K562 (cell line): ENCODE data around the gene IL23R. TPM values are rescaled to one million over a fixed set of nuclear protein-coding genes. Genes with fewer than 3 reads are reported as not detected.
A peak's percentile ranks its signal among the peaks of the same experiment; 100 is the strongest.

ENCODE experiments used
- ATAC-seq: fragments of 200-7000 bp; cut with Tn5 transposase; 3 replicates; pipeline ENCODE4 v1.9.1; 2020; ENCODE audit warnings: moderate library complexity
- BruUV-seq: library from RNA; stranded (reverse); fragments of 400-500 nt; replicated peaks from 2 replicates; lab custom pipeline; 2021; lab: Mats Ljungman, UMichigan
- CTCF ChIA-PET: fragments of 300-600 bp; formaldehyde crosslinking; extraction: SDS; loops from one replicate; lab custom pipeline; 2021; ENCODE audit warnings: low intra/inter-chr PET ratio; lab: Yijun Ruan, JAX
- POLR2A ChIA-PET: fragments of 300-600, 350-650 bp; sonication (Branson Sonifier 250); formaldehyde crosslinking; extraction: SDS; loops from one replicate; lab custom pipeline; 2021; ENCODE audit warnings: antibody characterized with exemption, inconsistent platforms; lab: Yijun Ruan, JAX
- DNase-seq, 4 experiments: peaks; one replicate each; pipeline versions ENCODE4 v3.0.0 to v3.0.0-alpha.2; 2011 to 2018; ENCODE audit warnings: low spot score in 3 of 4, mixed read lengths in 3 of 4; ENCODE audit errors: extremely low read depth in 1 of 4
- FAIRE-seq: peaks from 2 replicates; lab custom pipeline; 2011; peaks lifted over from hg19 to GRCh38; lab: Jason Lieb, UNC
- H2AFZ ChIP-seq: 2 replicates; pipeline ENCODE4 v1.6.0; 2011; ENCODE audit warnings: low read depth, low read length, control low read depth, inconsistent platforms
- H3K27ac ChIP-seq: fragments of 200-600 bp; 3 replicates; pipeline ENCODE4 v1.8.0; 2011; ENCODE audit warnings: low read depth, mild to moderate bottlenecking, control low read depth, inconsistent platforms, low read length, moderate library complexity, mixed read lengths; ENCODE audit errors: extremely low read depth
- H3K27me3 ChIP-seq, 2 experiments: fragments of 300-600 bp in 1 of 2; 2 replicates in 1 of 2; 3 replicates in 1 of 2; pipeline versions ENCODE4 v1.6.0 to v1.8.0; 2011; ENCODE audit warnings: inconsistent platforms in 2 of 2, low read length in 2 of 2, mild to moderate bottlenecking in 1 of 2, mixed read lengths in 1 of 2, moderate library complexity in 1 of 2; ENCODE audit not compliant: control insufficient read depth in 2 of 2, insufficient read depth in 2 of 2
- H3K36me3 ChIP-seq: fragments of 300-600 bp; 3 replicates; pipeline ENCODE4 v1.8.0; 2011; ENCODE audit warnings: mild to moderate bottlenecking, low read length, inconsistent platforms; ENCODE audit not compliant: control insufficient read depth, insufficient read depth
- H3K4me1 ChIP-seq, 2 experiments: fragments of 200-600 bp in 1 of 2; replicated peaks in 1 of 2; 2 replicates in 1 of 2; 3 replicates in 1 of 2; pipeline versions ENCODE4 v1.5.1 to v1.8.0; 2011; ENCODE audit warnings: inconsistent platforms in 2 of 2, low read length in 2 of 2, mild to moderate bottlenecking in 1 of 2, mixed read lengths in 1 of 2, moderate library complexity in 1 of 2; ENCODE audit not compliant: control insufficient read depth in 2 of 2, insufficient read depth in 2 of 2
- H3K4me2 ChIP-seq: 2 replicates; pipeline ENCODE4 v1.6.1; 2011; ENCODE audit warnings: low read length, control low read depth, inconsistent platforms, mixed read lengths; ENCODE audit not compliant: insufficient read depth
- H3K4me3 ChIP-seq: fragments of 200-600 bp; sonication (generic), shearing (Covaris generic); 2 replicates; pipeline ENCODE4 v1.5.1; 2016; ENCODE audit warnings: control low read depth, inconsistent platforms
- H3K79me2 ChIP-seq: fragments of 200-600 bp; 3 replicates; pipeline ENCODE4 v1.8.0; 2011; ENCODE audit warnings: low read length, inconsistent platforms; ENCODE audit not compliant: control insufficient read depth, insufficient read depth
- H3K9ac ChIP-seq, 2 experiments: 2 replicates each; pipeline versions ENCODE4 v1.6.0 to v1.6.1; 2011; ENCODE audit warnings: low read depth in 2 of 2, low read length in 2 of 2, control low read depth in 1 of 2, inconsistent platforms in 1 of 2, mild to moderate bottlenecking in 1 of 2, mixed read lengths in 1 of 2; ENCODE audit not compliant: insufficient read depth in 1 of 2
- H3K9me1 ChIP-seq: one replicate; pipeline ENCODE4 v1.6.0; 2011; ENCODE audit warnings: inconsistent platforms, mild to moderate bottlenecking, low read length, moderate library complexity; ENCODE audit not compliant: control insufficient read depth, insufficient read depth
- H3K9me3 ChIP-seq: replicated peaks from 2 replicates; pipeline ENCODE4 v1.5.1; 2011; ENCODE audit warnings: low read depth, low read length, inconsistent platforms; ENCODE audit not compliant: control insufficient read depth, insufficient read depth
- H4K20me1 ChIP-seq: replicated peaks from 2 replicates; pipeline ENCODE4 v1.6.1; 2011; ENCODE audit warnings: low read length, inconsistent platforms, mixed read lengths; ENCODE audit not compliant: control insufficient read depth, insufficient read depth
- CEBPB ChIP-seq: fragments of 450-650 bp; IDR thresholded peaks from 2 replicates; pipeline ENCODE4 v1.6.1; 2016; ENCODE audit warnings: missing genetic modification characterization, missing compliant biosample characterization
- SFPQ ChIP-seq: fragments of 200-400 bp; formaldehyde crosslinking; IDR thresholded peaks from 2 replicates; pipeline ENCODE4 v1.6.1; 2017; ENCODE audit warnings: mild to moderate bottlenecking, low read depth, low read length, moderate library complexity
- WGBS: fragments of 100-300 bp; shearing (Covaris generic); methylation state at CpG from one replicate; pipeline ENCODE4 v1.1.6; 2016; ENCODE audit warnings: low coverage, mixed read lengths; ENCODE audit not compliant: insufficient coverage; ENCODE audit errors: missing lambda C conversion rate; 5-methylcytosine and 5-hydroxymethylcytosine counted together
- in situ Hi-C: fragments of 300-500 bp; cut with MboI; formaldehyde crosslinking; loops from 4 replicates; pipeline ENCODE4 v1.15.0; 2018; ENCODE audit warnings: inconsistent platforms, mixed read lengths
- intact Hi-C: fragments of 100-400 bp; cut with micrococcal nuclease; formaldehyde crosslinking; loops from 2 replicates; pipeline ENCODE4 v1.14.2; 2022
- polyA plus RNA-seq, 8 experiments: library from polyadenylated mRNA; depleted of rRNA in 4 of 8; stranded (reverse) in 5 of 8; unstranded in 3 of 8; fragments of >200 nt; fragmentation: Nextera tagmentation in 2 of 8; fragmentation: Illumina TruSeq in 1 of 8; extraction: Ambion mirVana in 2 of 8; extraction: Trizol in 1 of 8; gene quantifications; 2 replicates each; pipeline versions ENCODE4 v1.2.1 to v1.2.3, GENCODE V29; 2011 to 2014; ENCODE audit warnings: inconsistent platforms in 1 of 8, missing spikeins in 1 of 8
- total RNA-seq, 7 experiments: library from RNA; depleted of rRNA in 6 of 7; stranded (reverse); fragments of >200 nt in 6 of 7; fragmentation: Illumina TruSeq in 2 of 7; extraction: Trizol in 2 of 7; gene quantifications; 2 replicates each; pipeline versions ENCODE4 v1.2.1 to v1.2.3, GENCODE V29; 2011 to 2021; ENCODE audit warnings: low replicate concordance in 1 of 7

The IL23R gene
- total and polyA plus RNA-seq, 9 of the 15 experiments (the other 6 are each of a cell fraction or from before 2014, with no cell fraction given) = 4.4 to 52.7 (median 22.8) TPM

- intact Hi-C loops = no loop called here
- H3K4me3 ChIP-seq = no peak overlapping the region
- ChIA-PET CTCF (interaction anchor here (0.6 kb wide), 1 partner anchor 516 kb away, joined by 5 read pairs; no protein-coding TSS in a partner anchor), POLR2A (interaction anchor here (0.6 to 1.4 kb wide), 3 partner anchors 10 to 483 kb away, joined by 3 read pairs; partner anchors contain the start of gene GADD45A)
- ATAC-seq = no peak
- TF ChIP-seq SFPQ = no peak
- TF ChIP-seq CEBPB (tag) = peak; percentile 34; the same call in 1 of the 2 replicates
- FAIRE-seq = no peak
- H3K79me2 ChIP-seq = no peaks in the 10 kb centered on the region
- H3K9ac ChIP-seq = no peak overlapping the region
- in situ Hi-C loops = no loop called here
- H3K9me1 ChIP-seq = no peaks in the 10 kb centered on the region
- BruUV-seq = no TSS peak
- H3K27me3 ChIP-seq = no peaks in the 10 kb centered on the region
- 64% methylated on average over 1 of the region's 1 CpG for WGBS
- no peak overlapping the region for H2AFZ ChIP-seq
- no peak overlapping the region for H3K4me2 ChIP-seq
- no peaks in the 10 kb centered on the region for H4K20me1 ChIP-seq
- H3K4me1 ChIP-seq = no peaks in the 10 kb centered on the region
- H3K27ac ChIP-seq = no peak overlapping the region
- DNase-seq = no peak
- no peaks in the 10 kb centered on the region for H3K36me3 ChIP-seq
- H3K9me3 ChIP-seq = no peaks in the 10 kb centered on the region
Measured at GRCh38 chr1:67201891-67202290, 35.6 kb downstream of the IL23R start.
